Peyer's patch (tissue), 4 donors: ENCODE results near the gene EPS8L1.

Source experiments
- CTCF ChIP-seq, 6 experiments: fragments of 450-650 bp in 4 of 6; fragments of 200-600 bp in 2 of 6; sonication (generic) in 1 of 6; IDR thresholded peaks; one replicate each; pipeline ENCODE4 v1.5.1; 2017 to 2019; ENCODE audit warnings: antibody characterized with exemption in 6 of 6, mild to moderate bottlenecking in 3 of 6, moderate library complexity in 1 of 6
- POLR2A ChIP-seq, 2 donors: fragments of 450-650 bp; IDR thresholded peaks; one replicate each; pipeline ENCODE4 v1.5.1; 2017; ENCODE audit warnings: antibody characterized with exemption in 2 of 2, mild to moderate bottlenecking in 2 of 2, moderate library complexity in 2 of 2

GRCh38 chr19:55119053-55119452 lies 43.4 kb downstream of the EPS8L1 start:
- TF ChIP-seq CTCF (IDR thresholded peaks at IDR 0.05) (no peak), POLR2A (IDR thresholded peaks at IDR 0.05) (no peak)
